Stimulated activated CD8-positive, alpha-beta memory T cell treated with anti-CD3 and anti-CD28 coated beads, Interleukin-4, amount 100 ng/mL, for 4 hours (primary cell): ENCODE data around the gene DPP7.

Source experiments
- DNase-seq, 2 donors: peaks; one replicate each; pipeline ENCODE4 v3.0.0-alpha.2; 2020; ENCODE audit warnings: low read depth in 2 of 2, low spot score in 1 of 2

Gene DPP7

DNA sequence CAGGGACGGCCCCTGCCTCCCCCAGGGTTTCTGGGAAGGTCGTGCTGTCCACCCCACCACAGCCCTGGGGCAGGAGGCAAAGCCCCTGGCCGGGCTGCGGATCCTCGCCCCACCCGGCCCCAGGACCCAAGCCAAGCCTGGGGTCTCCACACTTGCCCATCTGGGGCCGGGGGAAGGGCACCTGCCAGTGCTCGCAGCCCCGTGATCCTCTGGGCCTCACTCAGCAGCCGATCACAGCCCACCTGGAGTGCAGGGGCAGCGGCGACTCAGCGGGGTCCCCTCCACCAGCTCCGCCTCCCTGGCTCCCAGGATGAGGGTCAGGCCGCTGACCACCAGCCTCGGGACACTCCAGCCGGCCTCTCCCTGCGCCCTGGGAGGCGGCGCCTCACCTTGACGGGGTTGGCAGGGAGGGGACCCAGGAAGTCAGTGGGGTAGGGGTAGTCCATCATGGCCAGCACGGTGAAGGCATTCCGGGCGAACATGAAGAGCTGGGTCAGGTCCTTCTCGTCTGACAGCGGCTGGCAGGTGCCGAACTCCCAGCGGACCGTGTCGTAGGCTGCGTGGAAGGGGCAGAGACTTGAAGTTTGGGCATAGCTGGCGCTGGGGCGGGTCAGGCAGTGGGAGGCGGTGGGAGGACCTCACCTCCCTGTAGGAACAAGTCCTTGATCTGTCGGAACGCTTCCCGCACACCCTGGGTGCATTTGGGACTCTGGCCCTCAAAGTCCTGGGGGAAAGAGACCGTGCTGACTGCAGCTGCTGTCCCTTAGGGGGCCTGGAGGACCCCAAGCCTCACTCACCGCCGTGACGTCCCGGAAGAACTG is 1.8 kb downstream of the DPP7 start:
- DNase-seq: no peak

- no peak for DNase-seq
Observed at GRCh38 chr9:137111788-137112563, 2.6 kb downstream of the DPP7 start.

GRCh38 chr9:137110911-137111787 is 3.4 kb downstream of the DPP7 start:
- no peak for DNase-seq

GRCh38 chr9:137110147-137110910 is 4.2 kb downstream of the DPP7 start:
- DNase-seq: no peak

DNA sequence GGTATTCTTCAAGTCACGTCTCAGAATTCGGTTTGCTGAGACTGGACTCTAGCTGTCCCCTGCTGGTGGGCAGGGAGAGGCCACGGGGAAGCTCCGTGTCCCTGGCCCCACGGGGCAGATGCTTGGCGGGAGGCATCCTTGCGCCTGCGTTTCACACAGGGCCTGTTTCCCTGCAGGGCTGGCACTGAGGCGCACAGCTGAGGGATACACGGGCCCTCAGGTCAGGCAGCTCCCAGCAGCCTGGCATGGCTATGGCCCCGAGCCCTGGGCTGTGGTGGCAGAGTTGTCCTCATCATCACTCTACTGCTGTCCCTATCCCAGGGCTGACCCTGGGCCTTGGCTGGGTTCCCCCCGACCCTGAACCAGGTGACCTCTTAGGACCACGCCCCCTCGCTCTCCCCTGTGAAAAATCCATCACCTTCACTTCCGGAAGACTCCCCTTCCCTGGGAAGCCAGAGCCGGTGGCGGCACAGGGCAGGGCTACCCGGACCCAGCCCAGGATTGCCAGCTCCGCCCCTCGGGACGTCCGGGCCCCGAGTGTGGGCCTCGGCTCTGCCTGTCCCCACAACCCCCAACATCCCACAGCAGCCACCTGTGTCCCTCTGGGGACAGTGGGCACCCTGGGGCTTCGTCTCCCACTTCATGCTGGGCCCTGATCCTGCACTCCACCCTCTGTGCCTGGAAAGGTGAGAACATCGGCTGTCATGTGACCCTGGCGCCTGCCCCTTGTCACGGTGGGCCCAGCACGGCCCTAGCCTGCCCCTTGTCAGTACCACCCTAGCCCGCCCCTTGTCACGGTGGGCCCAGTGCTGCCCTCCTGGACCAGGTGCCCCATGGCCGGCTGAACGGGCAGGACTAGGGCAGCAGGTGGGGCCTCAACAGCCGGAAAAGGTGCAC is 5.0 kb downstream of the DPP7 start:
- DNase-seq: no peak

DNA sequence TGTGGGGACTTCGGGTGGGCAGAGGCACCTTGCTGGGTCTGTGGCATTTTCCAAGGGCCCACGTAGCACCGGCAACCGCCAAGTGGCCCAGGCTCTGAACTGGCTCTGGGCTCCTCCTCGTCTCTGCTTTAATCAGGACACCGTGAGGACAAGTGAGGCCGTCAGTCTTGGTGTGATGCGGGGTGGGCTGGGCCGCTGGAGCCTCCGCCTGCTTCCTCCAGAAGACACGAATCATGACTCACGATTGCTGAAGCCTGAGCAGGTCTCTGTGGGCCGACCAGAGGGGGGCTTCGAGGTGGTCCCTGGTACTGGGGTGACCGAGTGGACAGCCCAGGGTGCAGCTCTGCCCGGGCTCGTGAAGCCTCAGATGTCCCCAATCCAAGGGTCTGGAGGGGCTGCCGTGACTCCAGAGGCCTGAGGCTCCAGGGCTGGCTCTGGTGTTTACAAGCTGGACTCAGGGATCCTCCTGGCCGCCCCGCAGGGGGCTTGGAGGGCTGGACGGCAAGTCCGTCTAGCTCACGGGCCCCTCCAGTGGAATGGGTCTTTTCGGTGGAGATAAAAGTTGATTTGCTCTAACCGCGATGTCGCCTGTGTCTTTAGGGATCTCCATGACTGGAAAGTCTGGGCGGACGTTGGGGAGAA is 5.8 kb downstream of the DPP7 start:
- no peak for DNase-seq

GRCh38 chr9:137107982-137108381 is 6.6 kb downstream of the DPP7 start:
- no peak for DNase-seq

- DNase-seq: no peak
Observed at GRCh38 chr9:137107312-137107921, 7.1 kb downstream of the DPP7 start.

GRCh38 chr9:137106662-137107250 is 7.8 kb downstream of the DPP7 start:
- no peak for DNase-seq

DNA sequence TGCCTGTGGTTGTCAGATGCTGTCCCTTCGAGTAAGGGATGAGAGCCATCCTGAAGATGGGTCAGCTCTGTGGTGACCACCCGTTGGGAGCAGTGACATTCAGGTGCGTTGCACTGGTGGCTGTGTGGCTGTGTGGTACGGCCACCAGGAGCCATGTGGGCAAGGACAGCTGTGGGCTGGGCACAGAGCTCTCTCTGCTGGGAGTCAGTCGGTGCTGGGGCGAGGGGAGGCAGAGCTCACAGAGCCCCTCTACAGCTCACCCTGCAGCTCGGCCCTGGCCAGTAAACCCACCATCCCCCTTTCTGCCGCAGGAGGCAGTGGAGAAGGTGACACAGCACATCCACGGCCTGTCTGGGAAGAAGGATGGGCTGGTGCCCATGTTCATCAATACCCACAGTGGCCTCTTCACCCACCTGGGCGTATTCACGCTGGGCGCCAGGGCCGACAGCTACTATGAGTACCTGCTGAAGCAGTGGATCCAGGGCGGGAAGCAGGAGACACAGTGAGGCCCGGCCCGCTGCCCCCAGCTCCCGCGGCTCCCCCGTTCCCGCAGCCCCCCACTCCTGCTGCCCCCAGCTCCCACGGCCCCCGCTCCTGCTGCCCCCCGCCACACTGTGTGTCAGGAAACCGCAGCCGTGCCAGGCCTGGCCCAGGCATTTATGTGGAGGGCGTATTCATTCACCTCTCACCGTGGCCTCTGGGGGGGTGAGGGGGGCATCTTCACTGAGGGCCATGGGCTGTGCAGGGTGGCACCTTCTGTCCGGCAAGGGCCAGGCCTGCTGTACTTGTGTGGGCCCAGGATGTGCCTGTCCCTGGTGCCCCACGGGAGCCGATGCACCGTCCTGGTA is 8.5 kb downstream of the DPP7 start:
- no peak for DNase-seq

- DNase-seq: no peak
Observed at GRCh38 chr9:137103206-137103999, 11.1 kb downstream of the DPP7 start.

DNA sequence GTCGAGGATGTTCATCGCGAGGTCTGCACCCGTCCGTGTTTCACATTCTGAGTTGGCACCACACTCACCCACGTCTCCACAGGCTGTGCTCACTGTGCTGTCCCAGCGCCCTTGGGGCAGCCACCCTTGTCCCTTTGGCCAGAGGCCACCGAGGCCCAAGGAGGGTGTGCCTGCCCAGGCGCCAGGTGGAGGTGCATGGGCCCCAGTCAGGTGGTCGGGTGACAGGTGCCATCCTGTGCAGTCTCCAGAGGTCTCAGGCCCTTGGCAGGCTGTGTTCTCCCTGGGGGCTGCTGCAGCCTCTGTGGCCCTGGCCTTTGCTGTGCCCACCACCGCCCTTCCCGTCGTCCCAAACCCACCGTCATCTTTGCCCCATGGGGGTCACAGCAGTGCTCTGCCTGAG is 15.3 kb downstream of the DPP7 start:
- no peak for DNase-seq

DNA sequence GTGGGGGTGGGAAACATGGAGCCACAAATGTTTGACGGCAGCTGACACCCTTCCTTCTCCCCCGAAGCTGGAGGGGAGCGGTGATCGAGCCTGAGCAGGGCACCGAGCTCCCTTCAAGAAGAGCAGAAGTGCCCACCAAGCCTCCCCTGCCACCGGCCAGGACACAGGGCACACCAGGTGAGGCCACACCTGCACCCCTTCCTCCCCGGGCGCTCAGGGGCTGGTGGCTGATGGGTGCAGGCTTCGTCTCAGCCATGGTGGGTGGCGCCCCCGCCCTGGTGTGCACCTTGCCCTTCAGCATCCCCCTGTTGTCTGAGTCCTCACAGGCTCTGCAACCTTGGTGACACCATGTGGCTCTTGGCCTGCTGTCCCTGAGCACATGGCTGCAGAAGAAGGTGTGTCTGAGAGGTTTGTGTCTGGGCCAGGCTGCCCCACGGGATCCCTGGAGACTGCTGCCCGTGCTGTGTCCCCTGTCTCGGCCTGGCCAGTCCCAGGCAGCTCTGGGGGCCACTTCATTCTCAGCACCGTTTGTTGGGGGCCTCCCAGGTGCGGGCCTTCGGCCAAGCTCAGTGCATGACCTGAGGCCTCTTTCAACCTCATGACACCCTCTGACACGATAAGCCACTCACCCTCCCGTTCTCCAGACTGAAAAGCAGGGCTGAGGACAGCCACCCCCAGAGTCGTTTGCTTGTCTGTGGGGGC is 16.6 kb downstream of the DPP7 start:
- no peak for DNase-seq

GRCh38 chr9:137096785-137097546 is 17.6 kb downstream of the DPP7 start:
- no peak for DNase-seq
